Stimulated activated naive CD8-positive, alpha-beta T cell treated with anti-CD3 and anti-CD28 coated beads, Interleukin-15, amount 100 ng/mL, for 72 hours (primary cell): ENCODE results near the gene DYRK1A.
A peak's percentile ranks its signal among the peaks of the same experiment; 100 is the strongest.

ENCODE experiments used
- ATAC-seq: fragments of 150-1000 bp; cut with Tn5 transposase; 2 replicates; pipeline ENCODE4 v1.10.0; 2021; ENCODE audit warnings: mild to moderate bottlenecking, moderate library complexity
- DNase-seq, 2 donors: peaks; one replicate each; pipeline ENCODE4 v3.0.0; 2021 to 2022
- H3K27ac Mint-ChIP-seq, 2 donors: one replicate each; pipeline ENCODE4 v1.8.0; 2022; ENCODE audit warnings: mild to moderate bottlenecking in 2 of 2, mixed read lengths in 2 of 2, moderate library complexity in 2 of 2
- H3K27me3 Mint-ChIP-seq: one replicate; pipeline ENCODE4 v1.8.0; 2022; ENCODE audit warnings: mixed read lengths
- H3K4me1 Mint-ChIP-seq: one replicate; pipeline ENCODE4 v1.8.0; 2022; ENCODE audit warnings: mild to moderate bottlenecking, mixed read lengths
- H3K4me3 Mint-ChIP-seq, 2 donors: one replicate each; pipeline ENCODE4 v1.8.0; 2022; ENCODE audit warnings: mild to moderate bottlenecking in 2 of 2, mixed read lengths in 2 of 2, moderate library complexity in 1 of 2
- H3K9me3 Mint-ChIP-seq, 2 donors: one replicate each; pipeline ENCODE4 v1.8.0; 2022; ENCODE audit warnings: mixed read lengths in 2 of 2

DYRK1A gene

DNA sequence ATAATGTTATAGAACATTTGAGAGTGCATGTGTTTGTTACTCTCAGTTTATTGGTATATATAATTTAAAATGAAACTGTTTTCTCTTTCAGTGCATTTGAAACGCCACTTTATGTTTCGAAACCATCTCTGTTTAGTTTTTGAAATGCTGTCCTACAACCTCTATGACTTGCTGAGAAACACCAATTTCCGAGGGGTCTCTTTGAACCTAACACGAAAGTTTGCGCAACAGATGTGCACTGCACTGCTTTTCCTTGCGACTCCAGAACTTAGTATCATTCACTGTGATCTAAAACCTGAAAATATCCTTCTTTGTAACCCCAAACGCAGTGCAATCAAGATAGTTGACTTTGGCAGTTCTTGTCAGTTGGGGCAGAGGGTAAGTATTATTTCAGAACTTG lies 123.5 kb downstream of the DYRK1A start:
- Mint-ChIP-seq H3K4me3 (no peak overlapping the region), H3K27ac (no peak overlapping the region), H3K27me3 (no peaks in the 10 kb centered on the region), H3K9me3 (no peaks in the 10 kb centered on the region), H3K4me1 (no peaks in the 10 kb centered on the region)
- no peak for ATAC-seq
- DNase-seq: no peak

- Mint-ChIP-seq H3K4me1 (peaks cover 4% of the 10 kb centered on the region), H3K4me3 (no peak overlapping the region), H3K9me3 (no peaks in the 10 kb centered on the region), H3K27me3 (no peaks in the 10 kb centered on the region), H3K27ac (no peak overlapping the region)
- DNase-seq: no peak
- ATAC-seq: no peak
Measured at GRCh38 chr21:37496972-37497371, 130.4 kb downstream of the DYRK1A start.

- ATAC-seq (no peak), DNase-seq (no peak)
- Mint-ChIP-seq H3K9me3 (no peaks in the 10 kb centered on the region), H3K4me1 (peaks cover 17% of the 10 kb centered on the region), H3K4me3 (no peak overlapping the region), H3K27me3 (no peaks in the 10 kb centered on the region), H3K27ac (peak overlapping the region in 1 of 2 donors; percentile 8)
Measured at GRCh38 chr21:37498664-37499063, 132.1 kb downstream of the DYRK1A start.

DNA sequence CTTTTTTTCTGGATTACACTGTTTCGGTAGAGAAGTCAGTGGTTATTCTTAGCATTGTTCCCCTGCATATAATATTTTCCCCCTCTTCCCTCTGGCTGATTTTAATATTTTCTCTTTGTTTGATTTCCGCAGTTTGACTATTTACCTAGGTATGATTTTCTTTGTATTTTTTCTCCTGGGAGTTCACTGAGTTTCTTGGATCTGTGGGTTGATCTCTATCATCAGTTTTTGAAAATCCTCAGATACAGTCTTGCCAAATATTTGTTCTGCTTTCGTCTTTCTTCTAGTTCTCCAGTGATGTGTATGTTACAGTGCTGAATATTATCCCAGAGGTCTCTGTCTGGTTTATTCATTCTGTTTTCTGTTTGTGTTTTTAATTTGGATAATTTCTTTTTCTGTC lies 136.4 kb downstream of the DYRK1A start:
- Mint-ChIP-seq H3K4me1 (peaks cover 28% of the 10 kb centered on the region), H3K27me3 (no peaks in the 10 kb centered on the region), H3K9me3 (no peaks in the 10 kb centered on the region), H3K27ac (peak overlapping the region in 1 of 2 donors; percentile 4), H3K4me3 (no peak overlapping the region)
- ATAC-seq (no peak), DNase-seq (no peak)

GRCh38 chr21:37503848-37504467 lies 137.4 kb downstream of the DYRK1A start:
- peak; percentile 87 for ATAC-seq
- peak; percentile 15 to 19 for DNase-seq
- H3K4me1 Mint-ChIP-seq: peaks cover 28% of the 10 kb centered on the region

GRCh38 chr21:37505963-37506362 lies 139.4 kb downstream of the DYRK1A start:
- Mint-ChIP-seq H3K4me1 (peaks cover 28% of the 10 kb centered on the region), H3K27ac (peak overlapping the region in 1 of 2 donors; percentile 7), H3K9me3 (peaks cover 0 to 3% of the 10 kb centered on the region in 2 donors), H3K27me3 (no peaks in the 10 kb centered on the region), H3K4me3 (no peak overlapping the region)
- ATAC-seq (no peak), DNase-seq (no peak)

More at GRCh38 chr21:37503848-37504467, 137.4 kb downstream of the DYRK1A start:
- Mint-ChIP-seq H3K9me3 (no peaks in the 10 kb centered on the region), H3K27me3 (no peaks in the 10 kb centered on the region), H3K27ac (peak overlapping the region; percentile 96 to 97), H3K4me3 (peak overlapping the region; percentile 63 to 74)

GRCh38 chr21:37507716-37508115 lies 141.1 kb downstream of the DYRK1A start:
- DNase-seq (no peak), ATAC-seq (no peak)
- H3K4me1 Mint-ChIP-seq: peaks cover 21% of the 10 kb centered on the region
- H3K9me3 Mint-ChIP-seq: peaks cover 0 to 11% of the 10 kb centered on the region in 2 donors
- no peak overlapping the region for H3K27ac Mint-ChIP-seq
- no peaks in the 10 kb centered on the region for H3K27me3 Mint-ChIP-seq
- H3K4me3 Mint-ChIP-seq: no peak overlapping the region

- Mint-ChIP-seq H3K9me3 (peaks cover 0 to 11% of the 10 kb centered on the region in 2 donors), H3K4me1 (peaks cover 20% of the 10 kb centered on the region), H3K4me3 (no peak overlapping the region), H3K27me3 (no peaks in the 10 kb centered on the region), H3K27ac (no peak overlapping the region)
- ATAC-seq (no peak), DNase-seq (no peak)
Measured at GRCh38 chr21:37508341-37508740, 141.8 kb downstream of the DYRK1A start.

GRCh38 chr21:37509802-37510393 lies 143.3 kb downstream of the DYRK1A start:
- Mint-ChIP-seq H3K4me1 (peaks cover 5% of the 10 kb centered on the region), H3K27ac (peak overlapping the region in 1 of 2 donors; percentile 23), H3K27me3 (no peaks in the 10 kb centered on the region), H3K4me3 (no peak overlapping the region), H3K9me3 (peaks cover 0 to 11% of the 10 kb centered on the region in 2 donors)
- DNase-seq: no peak
- ATAC-seq: no peak

GRCh38 chr21:37511848-37512247 lies 145.3 kb downstream of the DYRK1A start:
- H3K4me3 Mint-ChIP-seq: no peak overlapping the region
- ATAC-seq (no peak), DNase-seq (no peak)
- H3K27ac Mint-ChIP-seq: no peak overlapping the region
- H3K4me1 Mint-ChIP-seq: peaks cover 5% of the 10 kb centered on the region
- peaks cover 0 to 11% of the 10 kb centered on the region in 2 donors for H3K9me3 Mint-ChIP-seq
- H3K27me3 Mint-ChIP-seq: no peaks in the 10 kb centered on the region

GRCh38 chr21:37513383-37513782 lies 146.8 kb downstream of the DYRK1A start:
- Mint-ChIP-seq H3K27me3 (no peaks in the 10 kb centered on the region), H3K9me3 (peaks cover 0 to 11% of the 10 kb centered on the region in 2 donors), H3K4me1 (peaks cover 5% of the 10 kb centered on the region), H3K4me3 (no peak overlapping the region), H3K27ac (no peak overlapping the region)
- no peak for DNase-seq
- ATAC-seq: no peak

- Mint-ChIP-seq H3K9me3 (peaks cover 0 to 11% of the 10 kb centered on the region in 2 donors), H3K4me3 (no peak overlapping the region), H3K27me3 (no peaks in the 10 kb centered on the region), H3K4me1 (peaks cover 5% of the 10 kb centered on the region), H3K27ac (peak overlapping the region; percentile 8 to 38)
- no peak for DNase-seq
- no peak for ATAC-seq
Measured at GRCh38 chr21:37514038-37514667, 147.6 kb downstream of the DYRK1A start.

GRCh38 chr21:37516998-37517397 lies 150.4 kb downstream of the DYRK1A start:
- Mint-ChIP-seq H3K9me3 (peaks cover 0 to 3% of the 10 kb centered on the region in 2 donors), H3K4me1 (peaks cover 5% of the 10 kb centered on the region), H3K27me3 (no peaks in the 10 kb centered on the region), H3K27ac (no peak overlapping the region), H3K4me3 (no peak overlapping the region)
- DNase-seq (no peak), ATAC-seq (no peak)

DNA sequence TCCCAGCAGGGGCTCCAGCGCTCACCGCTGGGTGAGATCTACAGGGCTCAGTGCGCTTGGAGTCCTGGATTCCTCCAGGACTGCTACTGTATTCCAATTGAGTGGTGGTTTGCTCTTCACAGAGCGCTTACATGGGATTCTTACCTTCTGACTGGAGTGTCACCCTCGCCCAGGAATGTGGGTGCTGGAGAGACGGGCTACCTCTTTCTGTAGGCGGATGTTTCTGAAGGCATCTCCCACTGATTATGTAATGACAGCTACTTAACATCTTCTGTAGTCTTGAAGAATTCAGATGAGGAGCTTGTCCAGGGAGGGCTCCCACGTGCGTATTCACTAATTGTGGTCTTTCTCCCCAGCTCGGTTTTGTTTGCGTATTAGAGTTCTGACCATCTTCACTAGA lies 154.2 kb downstream of the DYRK1A start:
- ATAC-seq: no peak
- Mint-ChIP-seq H3K27me3 (no peaks in the 10 kb centered on the region), H3K4me1 (peaks cover 10% of the 10 kb centered on the region)

GRCh38 chr21:37521658-37522057 lies 155.1 kb downstream of the DYRK1A start:
- no peak overlapping the region for H3K27ac Mint-ChIP-seq

More for the DNA sequence above, 154.2 kb downstream of the DYRK1A start:
- Mint-ChIP-seq H3K27ac (no peak overlapping the region), H3K4me3 (no peak overlapping the region), H3K9me3 (no peaks in the 10 kb centered on the region)
- no peak for DNase-seq

GRCh38 chr21:37522641-37523295 lies 156.2 kb downstream of the DYRK1A start:
- H3K4me3 Mint-ChIP-seq: no peak overlapping the region
- H3K4me1 Mint-ChIP-seq: peaks cover 10% of the 10 kb centered on the region
- peak overlapping the region; percentile 14 to 81 for H3K27ac Mint-ChIP-seq
- no peaks in the 10 kb centered on the region for H3K9me3 Mint-ChIP-seq
- H3K27me3 Mint-ChIP-seq: no peaks in the 10 kb centered on the region
- no peak for DNase-seq
- no peak for ATAC-seq

More at GRCh38 chr21:37521658-37522057, 155.1 kb downstream of the DYRK1A start:
- ATAC-seq: no peak
- no peak overlapping the region for H3K4me3 Mint-ChIP-seq
- H3K4me1 Mint-ChIP-seq: peaks cover 10% of the 10 kb centered on the region
- no peaks in the 10 kb centered on the region for H3K9me3 Mint-ChIP-seq
- DNase-seq: no peak
- no peaks in the 10 kb centered on the region for H3K27me3 Mint-ChIP-seq
